Upper lobe of left lung (tissue), 6 donors: ENCODE data around the gene WDR70. TPM values are rescaled to one million over a fixed set of nuclear protein-coding genes. Genes with fewer than 3 reads are reported as not detected.

Source experiments
- ATAC-seq, 2 donors: fragments of 200-7000 bp; cut with Tn5 transposase; one replicate each; pipeline ENCODE4 v1.9.1; 2022; ENCODE audit warnings: mild to moderate bottlenecking in 2 of 2, moderate library complexity in 2 of 2; ENCODE audit not compliant: low FRiP score in 2 of 2
- DNase-seq, 2 donors: peaks; one replicate each; pipeline ENCODE4 v3.0.0-alpha.2; 2019 to 2020
- H3K27ac ChIP-seq, 4 donors: fragments of 200-600 bp; sonication (generic); one replicate each; pipeline ENCODE4 v1.5.1; 2016 to 2019
- H3K27me3 ChIP-seq, 4 donors: fragments of 200-600 bp; sonication (generic); one replicate each; pipeline ENCODE4 v1.5.1; 2017 to 2019
- H3K36me3 ChIP-seq, 4 donors: fragments of 200-600 bp; sonication (generic); one replicate each; pipeline ENCODE4 v1.5.1; 2016 to 2019
- H3K4me1 ChIP-seq, 4 donors: fragments of 200-600 bp; sonication (generic); one replicate each; pipeline ENCODE4 v1.5.1; 2018 to 2019
- H3K4me3 ChIP-seq, 4 donors: fragments of 200-600 bp; sonication (generic); one replicate each; pipeline ENCODE4 v1.5.1; 2017 to 2019; ENCODE audit warnings: mild to moderate bottlenecking in 2 of 4, moderate library complexity in 1 of 4
- H3K9me3 ChIP-seq, 4 donors: fragments of 200-600 bp; sonication (generic); one replicate each; pipeline ENCODE4 v1.5.1; 2018 to 2019
- CTCF ChIP-seq, 6 experiments: fragments of 450-650 bp in 4 of 6; fragments of 200-600 bp in 2 of 6; sonication (generic) in 2 of 6; IDR thresholded peaks; one replicate each; pipeline ENCODE4 v1.5.1; 2016 to 2019; ENCODE audit warnings: antibody characterized with exemption in 6 of 6
- EP300 ChIP-seq, 4 donors: sonication (generic); formaldehyde crosslinking; IDR thresholded peaks; one replicate each; pipeline ENCODE4 v1.5.1; 2017; ENCODE audit warnings: antibody characterized with exemption in 4 of 4, control low read depth in 2 of 4
- POLR2A ChIP-seq, 4 donors: fragments of 450-650 bp; IDR thresholded peaks; one replicate each; pipeline ENCODE4 v1.5.1; 2016 to 2017; ENCODE audit warnings: antibody characterized with exemption in 4 of 4, mild to moderate bottlenecking in 2 of 4
- POLR2AphosphoS5 ChIP-seq, 2 donors: sonication (generic); formaldehyde crosslinking; IDR thresholded peaks; one replicate each; pipeline ENCODE4 v1.5.1; 2017; ENCODE audit warnings: antibody characterized with exemption in 2 of 2
- whole genome bisulfite sequencing, 2 donors: methylation state at CpG; one replicate each; pipeline ENCODE4 v1.1.5; 2017 to 2018; 5-methylcytosine and 5-hydroxymethylcytosine counted together
- total RNA-seq, 6 donors: library from RNA; depleted of rRNA in 4 of 6; stranded (reverse); fragments of >200 nt in 4 of 6; gene quantifications; one replicate each; pipeline versions ENCODE4 v1.1.0 to v1.2.1, GENCODE V29; 2016 to 2021
- donor health status: DM: no; HTN: no; CAD: no; lungs with moderate emphysema.
- donor health status: DM: no; HTN: yes; CAD: no; lungs with severe emphysema.

The WDR70 gene
- total RNA-seq, 6 donors from 2014 or later: 20.7 to 75.4 (median 27.9) TPM

GRCh38 chr5:37495668-37496347 is 116.7 kb downstream of the WDR70 start:
- no peaks in the 10 kb centered on the region for H3K27me3 ChIP-seq

GRCh38 chr5:37496902-37497445 is 117.9 kb downstream of the WDR70 start:
- 85 to 100% methylated on average over 2 to 3 of the region's 3 CpGs for WGBS, 2 donors
- Histone ChIP-seq H3K36me3 (peaks cover 0 to 3% (median 0%) of the 10 kb centered on the region in 4 donors), H3K9me3 (no peaks in the 10 kb centered on the region), H3K27ac (no peak overlapping the region), H3K4me1 (no peaks in the 10 kb centered on the region), H3K4me3 (no peak overlapping the region), H3K27me3 (no peaks in the 10 kb centered on the region)
- TF ChIP-seq EP300 (IDR thresholded peaks at IDR 0.05) (no peak), POLR2AphosphoS5 (IDR thresholded peaks at IDR 0.05) (no peak), POLR2A (IDR thresholded peaks at IDR 0.05) (no peak), CTCF (IDR thresholded peaks at IDR 0.05) (no peak)
- ATAC-seq (no peak), DNase-seq (no peak)

More at GRCh38 chr5:37495668-37496347, 116.7 kb downstream of the WDR70 start:
- Histone ChIP-seq H3K4me1 (no peaks in the 10 kb centered on the region), H3K36me3 (peaks cover 0 to 3% (median 0%) of the 10 kb centered on the region in 4 donors), H3K4me3 (no peak overlapping the region), H3K9me3 (no peaks in the 10 kb centered on the region), H3K27ac (no peak overlapping the region)
- no peak for TF ChIP-seq EP300 (IDR thresholded peaks at IDR 0.05)
- no peak for TF ChIP-seq POLR2A (IDR thresholded peaks at IDR 0.05)
- TF ChIP-seq POLR2AphosphoS5 (IDR thresholded peaks at IDR 0.05): no peak
- TF ChIP-seq CTCF (IDR thresholded peaks at IDR 0.05): no peak
- 88 to 90% methylated on average over 3 of the region's 3 CpGs for WGBS, 2 donors
- no peak for DNase-seq
- no peak for ATAC-seq

GRCh38 chr5:37501152-37501551 is 122.0 kb downstream of the WDR70 start:
- no peak for DNase-seq
- 97 to 100% methylated on average over 1 of the region's 1 CpG for WGBS, 2 donors
- Histone ChIP-seq H3K27me3 (no peaks in the 10 kb centered on the region), H3K4me1 (no peaks in the 10 kb centered on the region), H3K36me3 (peaks cover 0 to 3% (median 0%) of the 10 kb centered on the region in 4 donors), H3K4me3 (no peak overlapping the region), H3K27ac (no peak overlapping the region), H3K9me3 (no peaks in the 10 kb centered on the region)
- no peak for TF ChIP-seq EP300 (IDR thresholded peaks at IDR 0.05)
- TF ChIP-seq POLR2A (IDR thresholded peaks at IDR 0.05): no peak
- no peak for TF ChIP-seq CTCF (IDR thresholded peaks at IDR 0.05)
- no peak for TF ChIP-seq POLR2AphosphoS5 (IDR thresholded peaks at IDR 0.05)
- ATAC-seq: no peak

GRCh38 chr5:37506241-37506640 is 127.1 kb downstream of the WDR70 start:
- TF ChIP-seq CTCF (IDR thresholded peaks at IDR 0.05) (no peak), POLR2A (IDR thresholded peaks at IDR 0.05) (no peak)
- Histone ChIP-seq H3K4me3 (no peak overlapping the region), H3K27ac (no peak overlapping the region), H3K4me1 (no peaks in the 10 kb centered on the region), H3K9me3 (no peaks in the 10 kb centered on the region), H3K36me3 (no peaks in the 10 kb centered on the region), H3K27me3 (no peaks in the 10 kb centered on the region)
- 97 to 98% methylated on average over 3 of the region's 3 CpGs for WGBS, 2 donors
- DNase-seq (no peak), ATAC-seq (no peak)

- H3K4me1 ChIP-seq: no peaks in the 10 kb centered on the region
- no peak for TF ChIP-seq POLR2AphosphoS5 (IDR thresholded peaks at IDR 0.05)
- no peak for TF ChIP-seq POLR2A (IDR thresholded peaks at IDR 0.05)
- H3K9me3 ChIP-seq: no peaks in the 10 kb centered on the region
- no peak overlapping the region for H3K4me3 ChIP-seq
- DNase-seq (peak in 1 of 2 donors; percentile 19), ATAC-seq (no peak)
- H3K36me3 ChIP-seq: no peaks in the 10 kb centered on the region
- 96 to 97% methylated on average over 5 of the region's 5 CpGs for WGBS, 2 donors
- no peak overlapping the region for H3K27ac ChIP-seq
- H3K27me3 ChIP-seq: no peaks in the 10 kb centered on the region
These were observed 127.6 kb downstream of the WDR70 start for GRCh38 chr5:37506722-37507121.
